HG03066 (cell line): ENCODE results near the gene LNX2.

Experiments
- ATAC-seq: cut with Tn5 transposase; IDR thresholded peaks from one replicate; pipeline ENCODE4 v1.9.1; 2021; ENCODE audit warnings: low read depth; ENCODE audit not compliant: unreplicated experiment

LNX2 gene

DNA sequence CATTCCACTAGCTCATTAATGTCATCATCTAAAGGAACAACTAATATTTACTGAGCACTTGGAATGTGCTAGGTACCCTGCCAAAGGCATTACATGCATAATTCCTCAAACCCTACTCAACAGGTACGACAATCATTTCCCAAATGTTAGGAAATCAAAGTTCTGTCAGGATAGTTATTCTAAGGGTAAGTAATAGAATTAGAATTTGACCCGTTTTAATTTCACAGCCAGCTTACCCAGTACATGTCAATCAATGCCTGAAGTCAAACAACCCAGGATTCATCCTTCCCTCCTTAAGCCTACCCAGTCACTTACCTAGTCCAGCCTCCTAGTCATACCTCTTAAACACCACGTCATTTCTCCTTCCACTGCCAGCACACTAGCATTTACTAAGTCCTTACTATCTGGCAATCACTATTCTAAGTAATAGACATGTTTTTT is 2.4 kb downstream of the LNX2 start:
- ATAC-seq: no peak

- ATAC-seq: no peak
Observed at GRCh38 chr13:27613628-27614027, 6.7 kb downstream of the LNX2 start.

DNA sequence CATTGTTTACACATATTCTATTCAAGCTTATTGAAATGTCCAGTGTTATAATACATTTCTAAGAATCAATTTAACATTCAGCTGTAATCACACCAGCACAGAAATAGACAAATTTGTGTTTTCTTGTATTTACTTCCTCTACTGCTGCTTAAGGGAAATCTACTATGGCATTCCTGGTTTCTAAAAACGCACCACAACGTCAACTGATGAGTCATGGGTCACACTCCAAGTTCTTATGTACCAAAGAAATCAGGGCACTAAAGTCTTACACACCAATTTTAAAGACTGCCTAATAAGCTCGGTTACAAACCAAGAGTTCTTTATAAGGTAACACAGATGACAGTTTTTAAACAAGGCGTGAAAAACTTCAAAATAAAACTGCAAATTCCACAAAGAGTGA is 13.2 kb downstream of the LNX2 start:
- ATAC-seq: no peak

DNA sequence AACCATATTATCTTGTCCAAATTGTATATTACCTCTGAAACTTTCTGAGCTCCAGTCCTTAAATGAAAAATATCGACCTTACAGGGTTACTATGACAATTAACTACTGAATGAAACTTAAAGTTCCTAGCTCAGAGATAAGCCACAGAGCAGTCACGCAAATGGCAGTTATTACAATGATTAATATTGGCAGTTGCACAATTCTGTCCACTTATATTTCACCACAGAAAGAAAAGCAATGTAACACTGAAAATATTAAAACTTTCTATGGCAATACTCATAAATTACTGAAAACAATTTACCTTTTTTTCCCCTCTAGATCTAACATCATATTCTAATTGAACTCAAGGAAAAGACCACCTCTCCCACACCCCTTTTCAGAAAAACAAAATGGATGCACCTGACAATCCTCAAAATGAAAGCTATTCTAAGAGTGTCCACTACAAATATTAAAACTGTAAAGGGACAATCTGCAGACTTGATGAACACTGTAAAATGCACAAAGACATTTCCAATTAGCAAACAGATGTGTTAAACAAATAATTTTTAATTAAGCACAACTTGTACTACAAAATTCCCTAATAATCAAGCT is 14.6 kb downstream of the LNX2 start:
- ATAC-seq: no peak

GRCh38 chr13:27605099-27605498 is 15.2 kb downstream of the LNX2 start:
- ATAC-seq: no peak

- ATAC-seq: no peak
Observed at GRCh38 chr13:27601803-27602202, 18.5 kb downstream of the LNX2 start.

DNA sequence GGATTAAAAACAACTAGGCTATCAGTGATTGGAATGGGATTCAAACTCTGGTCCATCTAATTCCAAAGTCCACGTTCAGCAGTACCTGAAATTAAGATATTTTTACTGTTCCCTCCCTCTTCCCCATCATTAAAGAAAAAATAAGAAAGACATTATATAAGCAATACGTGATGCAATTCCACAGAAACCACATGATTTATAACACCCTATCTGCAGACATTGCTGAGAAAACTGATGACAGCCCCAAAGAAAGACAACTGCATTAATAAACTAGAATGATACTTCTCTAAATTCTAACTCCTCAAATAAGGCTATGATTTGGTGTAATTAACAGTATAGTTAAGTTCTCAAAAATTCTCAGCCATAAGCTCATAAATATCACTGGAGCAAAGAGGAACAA is 19.1 kb downstream of the LNX2 start:
- ATAC-seq: no peak

DNA sequence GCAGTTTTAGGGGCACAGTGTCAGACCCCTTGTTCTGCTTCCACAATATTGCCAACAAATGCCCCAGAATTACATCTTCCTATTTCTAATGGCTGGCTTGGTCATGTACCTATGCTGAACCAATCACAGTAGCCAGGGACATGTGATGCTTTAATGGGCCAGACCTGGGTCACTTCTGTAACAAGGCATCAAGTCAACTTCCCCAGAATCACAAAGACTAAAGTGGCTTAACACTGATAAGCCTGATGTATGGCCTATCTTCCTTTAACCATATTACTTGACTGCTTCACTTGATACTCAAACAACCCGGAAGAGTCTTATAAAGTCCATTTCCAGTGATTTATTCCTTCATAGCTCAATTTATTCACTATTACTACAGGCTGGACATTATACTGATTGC is 19.6 kb downstream of the LNX2 start:
- ATAC-seq: no peak

DNA sequence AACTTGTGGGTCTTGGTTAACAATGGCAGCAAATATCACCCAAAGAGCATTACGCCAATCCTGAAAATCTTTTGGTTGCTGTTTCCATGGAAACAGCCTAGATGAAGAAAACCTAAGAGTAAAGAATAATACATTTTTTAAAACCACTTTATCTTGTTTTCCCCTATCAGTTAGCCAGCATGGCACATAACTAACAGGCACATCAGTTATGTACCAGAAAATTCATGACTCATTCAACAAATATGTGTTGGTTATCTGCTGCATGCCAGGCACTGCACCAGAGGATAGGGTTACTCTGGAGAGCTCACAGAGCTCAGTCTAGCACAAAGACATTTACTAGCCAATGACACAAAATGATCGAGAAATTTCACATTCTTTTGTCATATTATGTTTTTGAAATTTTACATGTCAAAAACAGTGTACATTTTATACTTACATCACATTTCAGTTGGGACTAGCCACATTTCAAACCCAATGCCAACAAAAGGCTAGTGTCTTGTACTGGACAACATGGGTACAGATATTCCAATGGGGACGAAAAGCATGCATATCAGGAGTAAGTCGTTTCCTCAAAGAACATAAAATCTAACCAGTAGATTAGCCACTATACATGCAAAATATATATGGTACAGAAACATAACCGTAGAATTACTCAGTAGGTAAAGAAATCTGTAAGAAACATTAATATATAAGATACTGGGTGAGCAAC is 20.3 kb downstream of the LNX2 start:
- ATAC-seq: no peak

- no peak for ATAC-seq
Observed at GRCh38 chr13:27599096-27599495, 21.2 kb downstream of the LNX2 start.

- ATAC-seq: no peak
Observed at GRCh38 chr13:27595055-27595811, 25.1 kb downstream of the LNX2 start.

- ATAC-seq: no peak
Observed at GRCh38 chr13:27593267-27593666, 27.1 kb downstream of the LNX2 start.

DNA sequence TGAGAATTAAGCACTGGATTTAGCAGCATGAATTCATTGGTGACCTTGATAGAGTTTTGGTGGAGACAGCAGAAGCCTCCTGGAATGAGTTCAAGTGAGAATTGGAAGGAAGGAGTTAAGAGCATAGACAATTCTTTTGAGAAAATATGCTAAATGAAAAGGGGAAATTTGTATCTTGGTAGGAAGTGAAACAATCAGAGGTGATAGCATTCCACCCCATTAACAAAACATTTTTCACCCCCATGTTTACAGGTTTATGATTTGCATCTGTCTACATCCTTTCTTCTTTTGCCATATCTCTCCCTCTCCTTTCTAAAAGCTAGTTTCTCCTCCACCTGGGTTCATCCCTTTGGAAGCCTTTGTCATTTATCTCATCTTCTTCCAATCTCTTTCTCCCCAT is 27.5 kb downstream of the LNX2 start:
- ATAC-seq: no peak

- ATAC-seq: no peak
Observed at GRCh38 chr13:27588405-27588804, 31.9 kb downstream of the LNX2 start.

DNA sequence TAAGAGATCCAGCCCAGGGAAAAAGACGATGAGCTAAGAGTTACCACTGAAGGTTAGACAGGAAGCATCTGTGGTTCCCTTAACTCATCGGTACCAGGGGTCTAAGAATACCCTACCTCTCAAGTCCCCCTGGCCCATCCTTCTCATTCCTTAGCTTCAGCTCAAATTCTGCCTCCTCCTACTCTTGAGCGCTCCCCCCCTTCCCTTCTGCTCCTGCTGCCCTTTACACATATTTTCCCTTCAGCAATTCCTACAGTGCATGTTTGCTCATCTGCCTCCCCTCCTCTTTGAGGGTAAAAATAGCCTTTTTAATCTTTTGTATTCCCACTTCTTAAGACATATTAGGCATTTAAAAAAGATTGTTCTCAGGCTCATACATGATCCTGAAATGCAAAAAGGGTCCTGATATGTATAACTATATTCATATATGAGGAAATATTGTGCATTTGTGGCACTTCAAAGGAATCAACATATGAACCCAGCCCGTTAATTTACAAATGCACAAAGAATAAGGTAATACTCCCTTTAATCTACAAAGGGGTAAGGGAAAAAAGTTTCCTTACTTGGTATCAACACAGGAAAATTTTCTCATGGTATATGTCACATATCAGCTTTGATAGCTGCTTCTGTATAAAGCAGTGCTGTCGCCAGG is 33.1 kb downstream of the LNX2 start:
- ATAC-seq: no peak

GRCh38 chr13:27583645-27584044 is 36.7 kb downstream of the LNX2 start:
- no peak for ATAC-seq

GRCh38 chr13:27578121-27579030 is 42.0 kb downstream of the LNX2 start:
- ATAC-seq: no peak

DNA sequence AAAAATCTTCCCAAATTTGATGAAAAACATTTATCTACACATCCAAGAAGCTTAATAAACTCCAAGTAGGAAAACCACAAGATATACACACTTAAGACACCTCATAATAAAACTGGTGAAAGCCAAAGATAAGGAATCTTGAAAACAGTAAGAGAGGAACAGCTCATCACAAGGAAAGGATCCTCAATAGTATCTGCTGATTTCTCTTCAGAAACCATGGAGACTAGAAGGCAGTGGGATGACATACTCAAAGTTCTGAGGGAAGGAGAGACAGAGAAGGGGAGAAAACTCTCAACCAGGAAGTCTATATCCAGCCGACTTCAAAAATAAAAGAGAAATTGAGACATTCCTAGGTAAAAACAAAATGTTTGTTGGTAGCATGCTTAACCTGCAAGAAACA is 45.7 kb downstream of the LNX2 start:
- ATAC-seq: no peak

DNA sequence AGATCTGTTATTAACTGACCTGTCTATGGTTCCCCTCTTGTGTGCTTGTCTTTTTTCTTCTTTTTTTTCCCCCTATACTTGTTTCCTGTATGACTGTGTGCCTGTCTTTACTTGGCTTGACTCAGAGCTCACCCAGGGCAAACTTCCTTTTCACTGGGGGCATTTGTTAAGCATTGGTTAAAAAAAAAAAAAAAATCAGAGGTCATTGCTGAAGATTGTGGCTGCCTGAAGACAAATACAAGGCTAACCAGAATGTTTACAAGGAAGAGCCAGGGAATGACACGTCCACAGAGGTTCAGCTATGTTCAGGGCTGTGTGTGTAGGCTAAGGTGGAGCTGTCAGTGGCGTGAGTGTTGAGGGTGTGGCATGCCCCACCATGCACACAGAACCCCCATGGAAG is 47.1 kb downstream of the LNX2 start:
- no peak for ATAC-seq

GRCh38 chr13:27572234-27572901 is 48.0 kb downstream of the LNX2 start:
- no peak for ATAC-seq
